Cardiac fibroblast (primary cell): ENCODE measurements around the gene FAM163B.

Source experiments
- DNase-seq, 2 donors: peaks; one replicate each; pipeline versions ENCODE4 v3.0.0 to v3.0.0-alpha.2; 2010; ENCODE audit warnings: low read depth in 2 of 2
- H3K4me3 ChIP-seq, 2 donors: replicated peaks in 1 of 2; 1 replicate in 1 of 2; 2 replicates in 1 of 2; pipeline ENCODE4 v1.5.1; 2011; ENCODE audit warnings: low read depth in 2 of 2, low read length in 2 of 2, mild to moderate bottlenecking in 2 of 2, moderate library complexity in 1 of 2
- CTCF ChIP-seq: IDR thresholded peaks from one replicate; pipeline ENCODE4 v1.5.1; 2011; ENCODE audit warnings: low read depth, mild to moderate bottlenecking, low read length, inconsistent platforms

Gene FAM163B

GRCh38 chr9:133580419-133580738, 28.8 kb downstream of the FAM163B start:
- no peak overlapping the region for H3K4me3 ChIP-seq
- no peak for DNase-seq
- TF ChIP-seq CTCF, result no peak

- TF ChIP-seq CTCF, result no peak
- DNase-seq, result no peak
- no peak overlapping the region for H3K4me3 ChIP-seq
Observed at GRCh38 chr9:133579601-133580418, 29.4 kb downstream of the FAM163B start.

GRCh38 chr9:133578524-133579441, 30.4 kb downstream of the FAM163B start:
- no peak overlapping the region for H3K4me3 ChIP-seq
- no peak for TF ChIP-seq CTCF
- no peak for DNase-seq

- TF ChIP-seq CTCF, result no peak
- no peak overlapping the region for H3K4me3 ChIP-seq
- DNase-seq, result no peak
Observed at GRCh38 chr9:133577737-133578112, 31.5 kb downstream of the FAM163B start.

GRCh38 chr9:133576875-133577736, 32.1 kb downstream of the FAM163B start:
- TF ChIP-seq CTCF, result no peak
- H3K4me3 ChIP-seq, result no peak overlapping the region
- DNase-seq, result peak; percentile 21 to 81

GRCh38 chr9:133576031-133576874, 32.9 kb downstream of the FAM163B start:
- H3K4me3 ChIP-seq, result no peak overlapping the region
- no peak for DNase-seq
- no peak for TF ChIP-seq CTCF
